Activated T-cell treated with anti-CD3 and anti-CD28 coated beads for 24 hours (primary cell): Measurements from ENCODE around the gene EMCN.
"Not testable (repeated sequence)": the region's sequence is repeated elsewhere in the genome, so short reads cannot be mapped to it uniquely, and the experiment has no call there.

Experiments
- DNase-seq: peaks from one replicate; pipeline ENCODE4 v3.0.0-alpha.2; 2020; ENCODE audit warnings: low read depth

The EMCN gene

GRCh38 chr4:100379583-100380105 is 138.2 kb downstream of the EMCN start:
- DNase-seq = no peak

- DNase-seq = no peak
These were observed 145.4 kb downstream of the EMCN start for GRCh38 chr4:100372432-100372831.

GRCh38 chr4:100369871-100370270 is 148.0 kb downstream of the EMCN start:
- DNase-seq = no peak

- DNase-seq = no peak
These were observed 150.4 kb downstream of the EMCN start for GRCh38 chr4:100367451-100367850.

GRCh38 chr4:100366213-100366612 is 151.6 kb downstream of the EMCN start:
- DNase-seq = no peak

GRCh38 chr4:100362366-100362765 is 155.5 kb downstream of the EMCN start:
- DNase-seq = no peak

- no peak for DNase-seq
These were observed 156.5 kb downstream of the EMCN start for GRCh38 chr4:100361336-100361735.

GRCh38 chr4:100360211-100360610 is 157.6 kb downstream of the EMCN start:
- no peak for DNase-seq

GRCh38 chr4:100359441-100359840 is 158.4 kb downstream of the EMCN start:
- DNase-seq = no peak

- no peak for DNase-seq
These were observed 160.3 kb downstream of the EMCN start for GRCh38 chr4:100357542-100357941.

- DNase-seq = no peak
These were observed 161.7 kb downstream of the EMCN start for GRCh38 chr4:100356172-100356571.

- not testable (repeated sequence) for DNase-seq
These were observed 165.5 kb downstream of the EMCN start for GRCh38 chr4:100352352-100352751.

- no peak for DNase-seq
These were observed 169.3 kb downstream of the EMCN start for GRCh38 chr4:100348473-100348872.

- DNase-seq = no peak
These were observed 170.6 kb downstream of the EMCN start for GRCh38 chr4:100347241-100347640.

- DNase-seq = no peak
These were observed 172.2 kb downstream of the EMCN start for GRCh38 chr4:100345585-100345984.
